Lower lobe of right lung (tissue), 2 donors: ENCODE measurements around the gene ROGDI. TPM values are rescaled to one million over a fixed set of nuclear protein-coding genes. Genes with fewer than 3 reads are reported as not detected.

ENCODE experiments used
- ATAC-seq, 2 donors: fragments of 200-7000 bp; cut with Tn5 transposase; one replicate each; pipeline ENCODE4 v1.9.1; 2020 to 2022; ENCODE audit warnings: mild to moderate bottlenecking in 2 of 2, moderate library complexity in 2 of 2
- DNase-seq: peaks from one replicate; pipeline ENCODE4 v3.0.0-alpha.2; 2020
- H3K27ac ChIP-seq: fragments of 200-600 bp; one replicate; pipeline ENCODE4 v1.8.0; 2022
- H3K27me3 ChIP-seq: fragments of 200-600 bp; one replicate; pipeline ENCODE4 v1.8.0; 2022; ENCODE audit warnings: low read depth
- H3K36me3 ChIP-seq: fragments of 200-600 bp; one replicate; pipeline ENCODE4 v1.8.0; 2022; ENCODE audit warnings: mild to moderate bottlenecking
- H3K4me1 ChIP-seq: fragments of 200-600 bp; one replicate; pipeline ENCODE4 v1.8.0; 2022
- H3K4me3 ChIP-seq: fragments of 200-600 bp; one replicate; pipeline ENCODE4 v1.8.0; 2022; ENCODE audit warnings: mild to moderate bottlenecking
- H3K9me3 ChIP-seq: fragments of 200-600 bp; one replicate; pipeline ENCODE4 v1.8.0; 2022
- CTCF ChIP-seq: fragments of 200-600 bp; IDR thresholded peaks from one replicate; pipeline ENCODE4 v1.8.0; 2022; ENCODE audit warnings: antibody characterized with exemption, mild to moderate bottlenecking
- intact Hi-C: fragments of 100-400 bp; cut with DNase I; formaldehyde crosslinking; loops from one replicate; pipeline ENCODE4 v1.11.0; 2022
- total RNA-seq: library from RNA; stranded (reverse); fragmentation: NEBNext Ultra II Directional; extraction: Animal tissue kit (Norgen Biotek cat#: 25700); gene quantifications from one replicate; pipeline ENCODE4 v1.2.1, GENCODE V29; 2021
- donor health status: DM: no; HTN: yes; CAD: no; lungs with severe emphysema.

Gene ROGDI
- total RNA-seq, 1 donor from 2014 or later = 24.9 TPM

DNA sequence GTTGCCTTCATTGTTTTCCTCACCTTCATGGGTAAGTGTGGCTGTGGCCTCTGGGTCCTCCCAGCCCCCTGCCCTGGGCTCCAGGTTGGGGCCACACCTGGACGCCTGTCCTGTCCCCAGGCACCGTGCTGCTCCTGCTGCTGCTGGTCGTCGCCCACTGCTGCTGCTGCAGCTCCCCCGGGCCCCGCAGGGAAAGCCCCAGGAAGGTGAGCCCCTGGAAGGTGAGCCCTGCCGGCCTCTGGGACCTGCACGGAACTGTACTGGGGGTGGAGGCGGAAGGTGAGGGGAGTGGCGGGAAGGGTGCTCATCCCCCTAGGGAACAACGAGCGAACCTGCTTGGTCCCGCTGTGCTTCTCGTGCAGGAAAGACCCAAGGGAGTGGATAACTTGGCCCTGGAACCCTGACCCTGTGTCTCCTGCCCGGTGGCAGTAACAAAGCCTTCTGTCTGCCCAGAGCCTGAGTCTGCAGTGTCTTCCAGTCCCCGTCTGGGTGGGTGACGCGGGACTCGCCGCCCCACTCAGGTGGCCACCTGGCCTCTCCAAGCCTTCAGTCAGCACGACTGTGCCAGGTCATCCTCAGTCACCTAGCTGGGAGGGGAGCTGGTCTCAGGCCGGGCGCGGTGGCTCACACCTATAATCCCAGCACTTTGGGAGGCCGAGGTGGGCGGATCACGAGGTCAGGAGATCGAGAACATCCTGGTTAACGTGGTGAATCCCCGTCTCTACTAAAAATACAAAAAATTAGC lies 6.4 kb downstream of the ROGDI start:
- peaks cover 11% of the 10 kb centered on the region for H3K4me1 ChIP-seq
- peaks cover 14% of the 10 kb centered on the region for H3K36me3 ChIP-seq
- intact Hi-C loops = no loop called here
- H3K4me3 ChIP-seq = peak overlapping the region; percentile 41
- H3K27ac ChIP-seq = peak overlapping the region; percentile 31
- TF ChIP-seq CTCF = no peak
- no peaks in the 10 kb centered on the region for H3K9me3 ChIP-seq
- ATAC-seq = no peak
- no peaks in the 10 kb centered on the region for H3K27me3 ChIP-seq
- no peak for DNase-seq

DNA sequence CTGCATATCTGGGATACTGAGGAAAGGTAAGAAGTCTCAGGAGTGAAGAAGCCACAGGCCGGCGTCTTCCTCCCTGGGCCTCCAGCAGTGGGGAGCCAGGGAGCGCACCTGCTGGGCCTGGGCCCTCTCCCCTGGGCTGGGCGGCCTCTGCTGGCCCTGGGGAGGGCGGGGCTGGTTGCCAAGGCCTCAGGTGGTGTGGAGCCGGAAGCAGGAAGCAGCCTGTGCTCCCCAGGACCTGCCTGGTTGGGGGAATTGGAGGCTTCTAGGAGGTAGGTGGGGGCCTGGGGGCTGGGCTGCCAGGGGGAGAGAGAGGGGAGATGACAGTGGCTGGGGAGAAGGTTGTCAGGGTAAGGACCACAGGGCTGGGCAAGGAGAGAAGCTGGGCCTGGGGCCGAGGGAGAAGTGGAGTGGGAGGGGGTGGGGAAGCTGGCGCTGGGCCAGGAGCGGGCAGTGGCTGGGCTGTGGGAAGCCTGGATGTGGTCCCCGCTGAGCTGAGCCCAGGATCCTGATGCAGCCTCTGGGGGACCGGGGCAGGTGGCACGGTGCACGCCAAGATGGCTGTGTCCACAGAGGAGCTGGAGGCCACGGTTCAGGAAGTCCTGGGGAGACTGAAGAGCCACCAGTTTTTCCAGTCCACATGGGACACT lies 7.1 kb downstream of the ROGDI start, which contains the start of gene SMIM22:
TSS of gene SMIM22 (plus strand) at position 189 of the 647 bp plus-strand sequence. CDS start at position 555, 366 bp downstream.
- H3K36me3 ChIP-seq = peaks cover 14% of the 10 kb centered on the region
- peak within 1 kb of the TSS; percentile 31 for H3K27ac ChIP-seq
- peak; percentile 81 for DNase-seq
- no peaks in the 10 kb centered on the region for H3K27me3 ChIP-seq
- H3K4me1 ChIP-seq = peaks cover 4% of the 10 kb centered on the region
- intact Hi-C loops = no loop called here
- H3K4me3 ChIP-seq = peak within 1 kb of the TSS; percentile 41
- TF ChIP-seq CTCF = no peak
- ATAC-seq = peak; percentile 82
- H3K9me3 ChIP-seq = no peaks in the 10 kb centered on the region

DNA sequence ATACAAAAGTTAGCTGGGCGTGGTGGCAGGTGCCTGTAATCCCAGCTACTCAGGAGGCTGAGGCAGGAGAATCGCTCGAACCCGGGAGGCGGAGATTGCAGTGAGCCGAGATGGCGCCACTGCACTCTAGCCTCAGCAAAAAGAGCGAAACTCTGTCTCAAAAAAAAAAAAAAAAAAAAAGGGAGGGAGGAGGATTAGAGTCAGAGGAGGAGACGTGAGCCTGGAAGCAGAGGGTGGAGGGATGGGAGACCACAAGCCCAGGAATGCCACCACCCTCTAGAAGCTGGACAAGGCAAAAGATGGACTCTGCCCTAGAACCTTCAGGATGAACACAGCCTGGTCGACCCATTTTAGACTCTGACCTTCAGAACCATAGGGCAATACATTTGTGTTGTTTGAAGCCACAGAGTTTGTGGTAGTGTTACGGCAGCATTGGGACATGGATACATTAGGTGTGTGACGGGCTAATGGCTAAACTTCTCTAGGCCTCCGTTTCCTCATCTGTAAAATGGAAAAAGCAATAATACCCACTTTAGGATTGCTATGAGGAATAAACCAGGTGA lies 9.4 kb downstream of the ROGDI start:
- Histone ChIP-seq H3K27me3 (no peaks in the 10 kb centered on the region), H3K36me3 (peaks cover 9% of the 10 kb centered on the region), H3K4me1 (no peaks in the 10 kb centered on the region), H3K4me3 (no peak overlapping the region), H3K9me3 (no peaks in the 10 kb centered on the region), H3K27ac (no peak overlapping the region)
- intact Hi-C loops = no loop called here
- no peak for TF ChIP-seq CTCF
- no peak for ATAC-seq
- no peak for DNase-seq

- intact Hi-C loops = no loop called here
- no peaks in the 10 kb centered on the region for H3K9me3 ChIP-seq
- ATAC-seq = no peak
- no peak for TF ChIP-seq CTCF
- H3K4me3 ChIP-seq = no peak overlapping the region
- no peaks in the 10 kb centered on the region for H3K36me3 ChIP-seq
- DNase-seq = no peak
- no peak overlapping the region for H3K27ac ChIP-seq
- no peaks in the 10 kb centered on the region for H3K4me1 ChIP-seq
- H3K27me3 ChIP-seq = no peaks in the 10 kb centered on the region
These were observed 11.6 kb downstream of the ROGDI start for GRCh38 chr16:4790871-4791270.

- no peaks in the 10 kb centered on the region for H3K9me3 ChIP-seq
- intact Hi-C loops = no loop called here
These were observed 12.2 kb downstream of the ROGDI start for GRCh38 chr16:4790261-4790660.

More at GRCh38 chr16:4790261-4790660, 12.2 kb downstream of the ROGDI start:
- no peak for DNase-seq
- no peak overlapping the region for H3K4me3 ChIP-seq
- no peak for ATAC-seq
- no peaks in the 10 kb centered on the region for H3K27me3 ChIP-seq
- H3K4me1 ChIP-seq = no peaks in the 10 kb centered on the region
- H3K27ac ChIP-seq = no peak overlapping the region
- no peaks in the 10 kb centered on the region for H3K36me3 ChIP-seq
- TF ChIP-seq CTCF = no peak
